ENCODE results near the gene EML1. TPM values are rescaled to one million over a fixed set of nuclear protein-coding genes. Genes with fewer than 3 reads are reported as not detected.

Gene EML1
- total and polyA plus RNA-seq, 2 of the 13 experiments (the other 11 are each of a cell fraction or from before 2014, with no cell fraction given) = 0.59 to 1.7 TPM

- TF ChIP-seq, protein P1, sequence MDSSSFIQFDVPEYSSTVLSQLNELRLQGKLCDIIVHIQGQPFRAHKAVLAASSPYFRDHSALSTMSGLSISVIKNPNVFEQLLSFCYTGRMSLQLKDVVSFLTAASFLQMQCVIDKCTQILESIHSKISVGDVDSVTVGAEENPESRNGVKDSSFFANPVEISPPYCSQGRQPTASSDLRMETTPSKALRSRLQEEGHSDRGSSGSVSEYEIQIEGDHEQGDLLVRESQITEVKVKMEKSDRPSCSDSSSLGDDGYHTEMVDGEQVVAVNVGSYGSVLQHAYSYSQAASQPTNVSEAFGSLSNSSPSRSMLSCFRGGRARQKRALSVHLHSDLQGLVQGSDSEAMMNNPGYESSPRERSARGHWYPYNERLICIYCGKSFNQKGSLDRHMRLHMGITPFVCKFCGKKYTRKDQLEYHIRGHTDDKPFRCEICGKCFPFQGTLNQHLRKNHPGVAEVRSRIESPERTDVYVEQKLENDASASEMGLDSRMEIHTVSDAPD (CRISPR knock-in tag; IDR thresholded peaks at IDR 0.05) = no peak
- TF ChIP-seq ARNT (IDR thresholded peaks at IDR 0.05) (no peak), KLF13 (CRISPR knock-in tag; IDR thresholded peaks at IDR 0.05) (no peak), MATR3 (CRISPR knock-in tag; IDR thresholded peaks at IDR 0.05) (no peak), SNAI1 (CRISPR knock-in tag; IDR thresholded peaks at IDR 0.05; ENCODE audit: borderline replicate concordance) (no peak), FOXO1 (CRISPR knock-in tag; IDR thresholded peaks at IDR 0.05) (peak; percentile 86), KLF9 (CRISPR knock-in tag; IDR thresholded peaks at IDR 0.05; ENCODE audit: low read depth) (no peak), TP53 (CRISPR knock-in tag; conservative IDR thresholded peaks at IDR 0.05) (no peak), HIC2 (CRISPR knock-in tag; IDR thresholded peaks at IDR 0.05; ENCODE audit: low read depth) (no peak), ZFP36L2 (CRISPR knock-in tag; IDR thresholded peaks at IDR 0.05) (no peak), RBM39 (IDR thresholded peaks at IDR 0.05; ENCODE audit: low read depth, low read length, poor library complexity, severe bottlenecking) (no peak), ZNF224 (CRISPR knock-in tag; IDR thresholded peaks at IDR 0.05) (no peak), RAD51 (IDR thresholded peaks at IDR 0.05; ENCODE audit: borderline replicate concordance) (no peak), E2F1 (CRISPR knock-in tag; IDR thresholded peaks at IDR 0.05) (no peak), NFE2L1 (CRISPR knock-in tag; IDR thresholded peaks at IDR 0.05; ENCODE audit: borderline replicate concordance) (no peak), PRDM10 (CRISPR knock-in tag; IDR thresholded peaks at IDR 0.05; ENCODE audit: low read depth) (no peak), HMG20A (CRISPR knock-in tag; IDR thresholded peaks at IDR 0.05; ENCODE audit: borderline replicate concordance) (peak; percentile 76; the same call in 1 of the 2 replicates), ONECUT2 (CRISPR knock-in tag; IDR thresholded peaks at IDR 0.05) (no peak), ZNF275 (CRISPR knock-in tag; IDR thresholded peaks at IDR 0.05; ENCODE audit: borderline replicate concordance) (no peak)
- TF ChIP-seq, protein P2, sequence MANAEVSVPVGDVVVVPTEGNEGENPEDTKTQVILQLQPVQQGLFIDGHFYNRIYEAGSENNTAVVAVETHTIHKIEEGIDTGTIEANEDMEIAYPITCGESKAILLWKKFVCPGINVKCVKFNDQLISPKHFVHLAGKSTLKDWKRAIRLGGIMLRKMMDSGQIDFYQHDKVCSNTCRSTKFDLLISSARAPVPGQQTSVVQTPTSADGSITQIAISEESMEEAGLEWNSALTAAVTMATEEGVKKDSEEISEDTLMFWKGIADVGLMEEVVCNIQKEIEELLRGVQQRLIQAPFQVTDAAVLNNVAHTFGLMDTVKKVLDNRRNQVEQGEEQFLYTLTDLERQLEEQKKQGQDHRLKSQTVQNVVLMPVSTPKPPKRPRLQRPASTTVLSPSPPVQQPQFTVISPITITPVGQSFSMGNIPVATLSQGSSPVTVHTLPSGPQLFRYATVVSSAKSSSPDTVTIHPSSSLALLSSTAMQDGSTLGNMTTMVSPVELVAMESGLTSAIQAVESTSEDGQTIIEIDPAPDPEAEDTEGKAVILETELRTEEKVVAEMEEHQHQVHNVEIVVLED (CRISPR knock-in tag; IDR thresholded peaks at IDR 0.05; ENCODE audit: borderline replicate concordance) = no peak
Measured at GRCh38 chr14:99784508-99784907, 8.7 kb upstream of the EML1 start (continued).
